ENCODE measurements around the gene TMTC1. TPM values are rescaled to one million over a fixed set of nuclear protein-coding genes. Genes with fewer than 3 reads are reported as not detected.

Gene TMTC1
- total RNA-seq, 1 donor from 2014 or later = 16.1 TPM

- Mint-ChIP-seq H3K27ac (no peak overlapping the region), H3K36me3 (peaks cover 10% of the 10 kb centered on the region), H3K9me3 (no peaks in the 10 kb centered on the region), H3K27me3 (ENCODE audit: insufficient read depth, low read depth) (peaks cover 6% of the 10 kb centered on the region), H3K4me3 (no peak overlapping the region), H3K4me1 (peaks cover 22% of the 10 kb centered on the region)
- no peak for DNase-seq (ENCODE audit: low spot score)
- no peak overlapping the region for H3K9ac ChIP-seq
- no peak for TF ChIP-seq EZH2phosphoT487 (IDR thresholded peaks at IDR 0.05)
- no peak for TF ChIP-seq CTCF (IDR thresholded peaks at IDR 0.05)
- TF ChIP-seq EZH2 (IDR thresholded peaks at IDR 0.05) = no peak
- H3K4me2 ChIP-seq = no peak overlapping the region
- no peaks in the 10 kb centered on the region for H3K36me3 ChIP-seq
- H4K20me1 ChIP-seq (ENCODE audit: low read depth) = no peaks in the 10 kb centered on the region
- H3K27me3 ChIP-seq = no peaks in the 10 kb centered on the region
- no peaks in the 10 kb centered on the region for H3K79me2 ChIP-seq (ENCODE audit: low read depth)
- no peak overlapping the region for H3K27ac ChIP-seq
- no peak overlapping the region for H3K4me3 ChIP-seq
- H2AFZ ChIP-seq (replicated peaks) = no peak overlapping the region
- H3F3A ChIP-seq (ENCODE audit: low read depth) = no peaks in the 10 kb centered on the region
- no peaks in the 10 kb centered on the region for H3K9me3 ChIP-seq (ENCODE audit: low read depth)
- peaks cover 7% of the 10 kb centered on the region for H3K4me1 ChIP-seq
Measured at GRCh38 chr12:29599381-29599780, 184.4 kb downstream of the TMTC1 start.

DNA sequence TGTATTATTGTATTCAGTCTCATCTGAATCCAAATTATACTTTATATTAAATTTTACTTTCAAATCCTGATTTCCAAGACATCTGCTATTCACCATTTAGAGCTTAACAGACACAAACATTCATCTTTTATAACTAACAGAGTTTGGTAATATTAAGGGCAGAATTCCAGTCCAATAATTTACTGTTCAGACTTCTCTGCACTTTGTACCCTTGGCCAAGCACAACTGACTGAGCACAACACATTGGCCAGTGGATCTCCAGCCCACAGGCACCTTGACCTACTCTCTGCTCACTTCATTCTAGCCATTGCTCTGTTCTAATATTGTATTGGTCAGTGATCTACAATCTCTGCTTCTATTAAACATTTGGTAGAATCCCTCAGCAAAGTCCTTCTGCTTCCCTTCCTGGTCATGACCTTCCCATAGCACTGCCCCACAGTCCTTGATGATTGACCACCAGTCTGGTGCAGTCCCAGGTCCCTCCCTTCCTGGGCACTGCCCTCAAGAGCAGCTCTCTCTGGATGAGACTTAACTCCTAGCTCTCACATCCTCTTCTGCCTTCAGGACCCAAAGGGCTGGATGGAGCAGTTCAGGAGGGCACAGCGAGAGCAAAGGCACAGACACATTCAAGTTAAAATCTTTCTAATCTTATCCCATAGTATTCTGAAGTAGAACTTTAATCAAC, 188.5 kb downstream of the TMTC1 start:
- H3K4me2 ChIP-seq = no peak overlapping the region
- no peaks in the 10 kb centered on the region for H3K79me2 ChIP-seq (ENCODE audit: low read depth)
- H3K4me3 ChIP-seq = no peak overlapping the region
- H3K27me3 ChIP-seq = no peaks in the 10 kb centered on the region
- no peaks in the 10 kb centered on the region for H3K9me3 Mint-ChIP-seq
- no peaks in the 10 kb centered on the region for H3F3A ChIP-seq (ENCODE audit: low read depth)
- H2AFZ ChIP-seq (replicated peaks) = no peak overlapping the region
- H3K27me3 Mint-ChIP-seq (ENCODE audit: insufficient read depth, low read depth) = peaks cover 6% of the 10 kb centered on the region
- H3K27ac Mint-ChIP-seq = peak overlapping the region; percentile 82
- peaks cover 13% of the 10 kb centered on the region for H3K4me1 ChIP-seq
- no peaks in the 10 kb centered on the region for H3K36me3 ChIP-seq
- TF ChIP-seq EZH2 (IDR thresholded peaks at IDR 0.05) (no peak), EZH2phosphoT487 (IDR thresholded peaks at IDR 0.05) (no peak), CTCF (IDR thresholded peaks at IDR 0.05) (no peak)
- H3K9ac ChIP-seq = no peak overlapping the region
- DNase-seq (ENCODE audit: low spot score) = no peak
- H3K4me1 Mint-ChIP-seq = peaks cover 35% of the 10 kb centered on the region
- no peaks in the 10 kb centered on the region for H4K20me1 ChIP-seq (ENCODE audit: low read depth)
- no peaks in the 10 kb centered on the region for H3K9me3 ChIP-seq (ENCODE audit: low read depth)
- no peak overlapping the region for H3K27ac ChIP-seq
- peaks cover 6% of the 10 kb centered on the region for H3K36me3 Mint-ChIP-seq
- H3K4me3 Mint-ChIP-seq = no peak overlapping the region

DNA sequence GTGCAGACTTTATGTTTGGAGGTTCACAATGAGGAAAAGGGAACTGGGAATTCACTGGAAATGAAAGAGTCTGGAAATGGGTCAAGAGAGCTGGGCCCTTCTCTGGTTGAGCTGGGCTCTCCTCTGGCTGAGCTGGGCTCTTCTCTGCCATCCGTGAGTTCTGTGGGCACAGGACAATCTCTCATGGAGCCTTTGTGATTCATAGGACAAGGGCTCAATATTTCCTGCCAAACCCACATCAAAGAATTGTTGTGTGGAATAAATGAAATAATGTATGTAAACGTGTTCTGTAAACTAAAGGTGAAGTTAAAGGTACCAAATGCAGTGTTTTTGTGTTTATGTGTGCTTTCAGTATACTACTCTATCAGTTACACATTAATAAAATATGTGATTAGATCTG, 190.7 kb downstream of the TMTC1 start:
- H3K27me3 Mint-ChIP-seq (ENCODE audit: insufficient read depth, low read depth) = peaks cover 6% of the 10 kb centered on the region

More for the DNA sequence above, 190.7 kb downstream of the TMTC1 start:
- Mint-ChIP-seq H3K4me1 (peaks cover 18% of the 10 kb centered on the region), H3K36me3 (peaks cover 9% of the 10 kb centered on the region), H3K27ac (no peak overlapping the region), H3K9me3 (no peaks in the 10 kb centered on the region), H3K4me3 (no peak overlapping the region)
- no peak for TF ChIP-seq EZH2 (IDR thresholded peaks at IDR 0.05)
- no peak for TF ChIP-seq EZH2phosphoT487 (IDR thresholded peaks at IDR 0.05)
- TF ChIP-seq CTCF (IDR thresholded peaks at IDR 0.05) = no peak
- H3K36me3 ChIP-seq = no peaks in the 10 kb centered on the region
- H3K4me1 ChIP-seq = peaks cover 7% of the 10 kb centered on the region
- no peak overlapping the region for H2AFZ ChIP-seq (replicated peaks)
- no peak overlapping the region for H3K27ac ChIP-seq
- H3K27me3 ChIP-seq = no peaks in the 10 kb centered on the region
- no peaks in the 10 kb centered on the region for H3K79me2 ChIP-seq (ENCODE audit: low read depth)
- H3K4me3 ChIP-seq = no peak overlapping the region
- H3K9me3 ChIP-seq (ENCODE audit: low read depth) = no peaks in the 10 kb centered on the region
- H3K4me2 ChIP-seq = no peak overlapping the region
- no peak overlapping the region for H3K9ac ChIP-seq
- DNase-seq (ENCODE audit: low spot score) = no peak
- no peaks in the 10 kb centered on the region for H3F3A ChIP-seq (ENCODE audit: low read depth)
- no peaks in the 10 kb centered on the region for H4K20me1 ChIP-seq (ENCODE audit: low read depth)
